NCI-H748 treated with DMSO at 0.1 percent for 48 hours (cell line): ENCODE measurements around the gene SLC39A9.
A peak's percentile ranks its signal among the peaks of the same experiment; 100 is the strongest.

Experiments
- DNase-seq: peaks from one replicate; lab custom pipeline; 2025; lab: John Stamatoyannopoulos, UW

SLC39A9 gene, protein sequence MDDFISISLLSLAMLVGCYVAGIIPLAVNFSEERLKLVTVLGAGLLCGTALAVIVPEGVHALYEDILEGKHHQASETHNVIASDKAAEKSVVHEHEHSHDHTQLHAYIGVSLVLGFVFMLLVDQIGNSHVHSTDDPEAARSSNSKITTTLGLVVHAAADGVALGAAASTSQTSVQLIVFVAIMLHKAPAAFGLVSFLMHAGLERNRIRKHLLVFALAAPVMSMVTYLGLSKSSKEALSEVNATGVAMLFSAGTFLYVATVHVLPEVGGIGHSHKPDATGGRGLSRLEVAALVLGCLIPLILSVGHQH

GRCh38 chr14:69398053-69398817 lies at the start of gene SLC39A9, which contains the start of gene ERH:
SLC39A9 (plus strand) TSS chr14:69398692; CDS start chr14:69399370, 678 bp downstream.
ERH (minus strand) TSS chr14:69398299; CDS start chr14:69398233, 66 bp downstream.
- DNase-seq = peak; percentile 98

GRCh38 chr14:69349091-69349777 lies 49.3 kb upstream of the SLC39A9 start:
- DNase-seq = no peak

- DNase-seq = no peak
Observed at GRCh38 chr14:69350892-69351291, 47.6 kb upstream of the SLC39A9 start.

- no peak for DNase-seq
Observed at GRCh38 chr14:69351385-69351784, 47.1 kb upstream of the SLC39A9 start.

DNA sequence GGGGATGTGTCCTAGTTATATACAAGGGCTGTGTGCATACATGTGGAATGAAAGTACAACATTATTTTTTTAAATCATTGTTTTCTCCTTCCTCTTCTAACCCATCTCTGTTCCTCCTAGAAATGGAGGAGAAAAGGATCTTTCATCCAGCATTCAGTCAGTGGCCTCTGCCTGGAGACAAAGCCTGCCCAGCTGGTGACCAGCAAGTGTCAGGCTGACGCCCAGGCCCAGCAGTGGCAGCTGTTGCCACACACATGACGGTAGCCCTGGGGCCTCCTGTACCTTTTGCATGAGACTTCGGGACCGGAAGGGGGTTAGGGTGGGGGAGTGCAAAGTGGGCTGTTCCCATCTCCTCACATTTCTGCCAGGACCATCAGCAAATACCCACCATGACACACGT lies 46.6 kb upstream of the SLC39A9 start:
- no peak for DNase-seq

DNA sequence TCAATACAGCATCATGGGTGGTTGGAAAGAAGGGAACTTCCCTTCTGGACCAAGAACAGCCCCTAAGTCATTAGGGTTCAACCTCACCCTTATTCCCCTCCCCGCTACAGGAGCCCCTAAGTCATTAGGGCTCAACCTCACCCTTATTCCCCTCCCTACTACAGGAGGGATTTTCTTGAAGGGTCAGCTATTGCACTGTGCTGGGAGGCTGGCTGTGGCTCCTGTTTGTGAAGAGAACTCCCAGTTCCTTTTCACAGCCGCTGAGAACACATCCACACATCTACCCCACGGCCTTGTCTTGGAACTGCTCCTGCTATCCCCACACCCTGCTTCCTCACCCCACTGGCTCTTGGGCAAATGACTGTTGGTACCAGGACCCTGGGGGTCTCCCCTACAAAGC lies 45.3 kb upstream of the SLC39A9 start:
- no peak for DNase-seq

DNA sequence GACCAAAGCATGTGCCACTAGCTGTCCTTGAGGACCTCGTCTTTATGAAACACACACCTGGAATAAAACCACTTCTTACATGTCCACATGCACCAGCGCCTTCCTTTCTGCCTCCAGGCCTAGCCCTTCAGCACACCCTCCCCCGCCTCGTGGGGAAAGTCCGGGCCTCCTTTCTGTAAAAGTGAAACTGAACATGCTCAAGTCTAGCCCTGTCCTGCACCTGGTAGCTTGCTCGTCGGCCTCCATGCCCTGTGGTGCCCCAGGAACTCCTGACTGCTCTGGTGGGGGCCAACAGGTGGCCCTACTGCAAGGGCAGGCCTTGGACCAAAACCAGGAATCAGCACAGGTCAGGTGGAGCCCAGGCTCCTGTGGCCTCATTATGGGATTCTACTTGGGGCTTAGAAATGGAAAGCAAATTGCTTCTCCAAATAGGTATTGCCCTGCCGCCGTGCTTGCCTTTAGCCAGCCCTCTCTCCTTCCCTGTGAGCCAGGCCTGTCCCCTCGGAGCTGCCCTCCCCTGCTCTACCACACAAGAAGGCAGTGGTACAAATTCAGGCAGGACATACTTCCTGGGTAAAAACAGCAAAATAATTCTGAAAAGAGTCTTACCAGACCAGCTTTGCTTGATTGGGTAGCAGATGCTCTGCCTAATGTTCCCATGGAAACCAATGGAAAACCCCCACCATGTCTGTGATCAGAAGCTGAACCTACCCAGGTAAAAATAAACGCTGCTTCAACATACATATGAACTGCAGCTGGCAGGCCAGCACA lies 43.9 kb upstream of the SLC39A9 start:
- no peak for DNase-seq

- DNase-seq = no peak
Observed at GRCh38 chr14:69355154-69355597, 43.3 kb upstream of the SLC39A9 start.

DNA sequence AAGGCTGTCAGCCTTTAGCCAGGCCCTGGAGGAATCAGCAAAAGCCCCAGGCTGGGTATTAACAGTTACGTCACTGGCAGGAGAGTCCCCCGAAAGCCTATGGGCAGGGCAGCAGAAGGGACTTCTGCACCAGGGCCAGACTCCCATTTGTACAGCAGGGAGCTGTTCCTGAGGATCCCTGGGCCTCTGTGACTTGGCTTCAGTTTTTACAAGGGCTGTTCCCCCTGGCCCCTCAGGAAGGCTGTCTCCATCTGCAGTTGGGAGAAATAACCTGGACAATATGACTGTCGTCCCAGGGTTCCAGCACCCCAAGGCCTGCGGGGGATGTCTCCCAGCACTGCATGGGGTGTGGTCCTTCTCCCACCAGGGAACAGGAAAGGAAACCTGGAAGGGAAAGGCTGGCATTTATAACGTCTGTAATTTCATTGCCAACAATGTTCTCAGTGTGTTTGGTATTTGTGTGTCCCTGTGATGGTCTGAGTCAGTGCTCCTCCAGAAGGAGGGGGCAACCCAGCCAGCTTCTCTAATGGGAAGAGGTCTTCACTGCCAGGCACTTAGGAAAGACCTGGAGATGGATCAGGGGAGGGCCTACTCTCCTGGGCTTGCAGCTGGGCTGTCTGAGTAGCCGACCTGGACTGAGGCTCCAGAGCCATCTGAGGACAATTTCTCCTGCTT lies 42.7 kb upstream of the SLC39A9 start:
- no peak for DNase-seq

DNA sequence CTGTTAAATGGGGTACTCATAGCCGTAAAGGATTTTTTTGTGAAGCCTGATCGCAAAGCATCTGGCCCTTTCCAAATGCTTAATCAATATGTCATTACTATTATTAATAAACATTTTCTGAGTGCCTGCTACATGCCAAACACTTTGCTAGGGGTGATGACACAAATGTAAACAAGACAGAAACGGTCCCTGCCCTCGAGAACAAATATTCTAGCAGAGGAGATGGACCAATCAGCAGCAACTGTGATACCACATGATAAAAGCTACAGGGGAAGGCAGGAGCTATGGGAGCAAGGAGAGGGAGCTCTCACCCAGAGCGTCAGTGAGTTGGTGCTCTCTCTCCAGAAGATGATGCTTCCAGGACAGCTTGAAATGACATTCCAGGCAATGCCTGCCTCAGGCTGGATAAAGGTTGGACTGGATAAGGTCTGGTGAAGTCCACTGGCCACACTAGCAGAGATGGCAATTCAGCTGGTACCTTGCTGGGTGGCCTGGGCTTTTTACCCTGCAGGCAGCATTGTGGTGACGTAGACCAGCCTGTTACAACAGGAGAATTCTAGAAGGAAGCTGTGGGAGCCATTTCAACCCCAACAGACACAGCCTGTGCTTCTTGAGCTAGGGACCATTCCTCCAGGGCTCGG lies 41.5 kb upstream of the SLC39A9 start:
- DNase-seq = no peak

DNA sequence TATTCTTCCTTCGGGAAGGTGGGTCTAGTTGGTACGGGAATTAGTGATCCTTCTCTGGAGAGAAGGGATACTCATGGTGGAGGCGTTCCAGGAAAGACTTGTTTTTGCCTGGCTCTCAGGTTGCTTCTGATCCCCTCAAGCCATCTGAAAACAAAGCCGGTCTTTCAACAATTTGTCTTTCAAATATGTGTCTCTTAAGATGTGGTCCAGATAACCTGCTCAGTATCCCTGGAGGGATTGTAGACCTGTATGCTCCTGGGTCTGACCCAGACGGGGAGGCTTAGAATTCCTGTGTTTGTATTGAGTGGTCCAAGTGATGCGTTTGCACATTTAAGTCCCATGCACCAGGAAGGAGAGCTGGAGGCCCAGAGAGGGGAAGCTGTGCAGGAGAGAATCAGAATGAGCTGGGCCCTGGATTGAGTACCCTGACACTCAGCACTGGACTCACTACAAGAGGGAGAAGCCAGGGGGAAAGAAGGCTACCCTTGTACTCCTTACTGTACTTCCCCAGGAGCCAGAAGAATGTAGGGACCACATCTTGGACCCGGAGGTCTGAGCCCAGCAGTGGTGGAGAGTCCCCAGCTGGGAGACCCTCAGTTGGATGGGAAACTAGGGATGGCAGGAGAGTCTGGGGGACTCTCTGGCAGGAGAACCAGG lies 40.8 kb upstream of the SLC39A9 start:
- DNase-seq = no peak

- no peak for DNase-seq
Observed at GRCh38 chr14:69358233-69358963, 40.1 kb upstream of the SLC39A9 start.

GRCh38 chr14:69358966-69359365 lies 39.5 kb upstream of the SLC39A9 start:
- DNase-seq = no peak

DNA sequence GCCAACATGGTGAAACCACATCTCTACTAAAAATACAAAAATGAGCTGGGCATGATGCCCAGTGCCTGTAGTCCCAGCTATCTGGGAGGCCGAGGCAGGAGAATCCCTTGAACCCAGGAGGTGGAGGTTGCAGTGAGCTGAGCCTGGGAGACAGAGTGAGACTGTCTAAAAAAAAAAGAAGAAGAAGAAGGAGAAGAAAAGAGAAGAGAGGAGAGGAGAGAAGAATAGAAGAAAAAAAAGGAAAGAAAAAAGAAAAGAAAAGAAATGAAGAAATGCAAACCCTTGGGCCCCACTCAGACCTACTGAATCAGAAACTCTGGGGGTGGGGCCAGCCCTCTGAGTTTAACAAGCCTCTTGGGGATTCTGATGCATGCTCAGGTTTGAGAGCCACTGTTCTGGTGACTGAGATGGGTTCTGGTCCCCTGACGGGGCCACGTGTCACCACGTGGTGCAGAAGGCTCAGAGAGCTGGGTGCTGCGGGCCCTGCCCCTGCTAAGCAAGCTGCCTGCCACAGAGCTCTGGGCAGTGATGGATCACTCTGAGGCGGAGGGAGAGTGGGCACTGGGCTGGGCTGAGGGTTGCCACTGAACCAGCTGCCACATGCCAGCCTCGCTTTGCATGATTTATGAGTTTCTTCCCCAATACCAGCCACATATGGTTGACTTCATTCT lies 37.9 kb upstream of the SLC39A9 start:
- no peak for DNase-seq

- no peak for DNase-seq
Observed at GRCh38 chr14:69363055-69363454, 35.4 kb upstream of the SLC39A9 start.

DNA sequence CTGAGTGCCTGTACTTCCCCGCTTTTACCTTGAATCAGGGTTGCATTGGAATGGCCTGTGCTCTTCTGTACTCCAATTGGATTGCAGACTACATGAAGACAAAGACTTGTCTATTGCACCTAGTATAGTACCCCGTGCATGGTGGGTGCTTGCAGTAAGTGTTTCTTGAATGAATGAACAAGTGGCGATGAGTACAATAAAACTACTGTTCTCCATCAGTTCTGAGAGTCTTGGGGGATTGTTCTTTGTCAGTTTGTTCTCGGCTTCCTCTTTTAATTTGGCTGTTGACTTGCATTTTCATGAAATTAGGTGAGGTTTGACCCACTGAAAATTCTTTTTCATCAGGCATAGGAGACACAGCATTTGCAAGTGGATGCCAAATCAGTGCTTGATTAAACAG lies 34.5 kb upstream of the SLC39A9 start:
- DNase-seq = no peak

GRCh38 chr14:69364378-69364777 lies 34.1 kb upstream of the SLC39A9 start:
- no peak for DNase-seq

DNA sequence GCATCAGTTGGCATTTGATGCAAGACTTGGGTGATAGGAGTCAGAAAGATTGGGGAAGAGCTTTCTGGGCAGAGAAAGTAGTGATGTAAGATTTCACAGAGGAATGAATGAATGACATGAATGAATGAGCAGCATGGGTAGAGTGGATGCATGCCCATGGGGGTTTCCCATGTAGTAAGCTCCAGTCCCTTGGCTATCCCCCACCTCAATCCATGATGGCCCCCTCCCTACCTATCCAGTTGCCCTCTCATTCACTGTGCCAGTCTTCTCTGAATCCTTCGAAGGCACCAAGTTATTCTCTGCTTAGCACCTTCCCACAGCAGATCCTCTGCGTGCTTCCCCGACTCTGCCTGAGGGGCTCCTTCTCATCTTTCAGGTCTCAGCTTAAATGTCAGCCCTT lies 32.4 kb upstream of the SLC39A9 start:
- no peak for DNase-seq

GRCh38 chr14:69366761-69367160 lies 31.7 kb upstream of the SLC39A9 start:
- no peak for DNase-seq
